Measurements from ENCODE around the gene B3GLCT.
A peak's percentile ranks its signal among the peaks of the same experiment; 100 is the strongest.
"Not testable (repeated sequence)": the region's sequence is repeated elsewhere in the genome, so short reads cannot be mapped to it uniquely, and the experiment has no call there.

B3GLCT gene

GRCh38 chr13:31184451-31184850 is 15.3 kb upstream of the B3GLCT start:
- DNase-seq (ENCODE audit: low spot score), result no peak

- no peak for DNase-seq (ENCODE audit: low spot score)
Measured at GRCh38 chr13:31184981-31185645, 14.7 kb upstream of the B3GLCT start.

GRCh38 chr13:31191748-31192147 is 8.0 kb upstream of the B3GLCT start:
- no peak for DNase-seq (ENCODE audit: low spot score)

GRCh38 chr13:31192306-31192705 is 7.5 kb upstream of the B3GLCT start:
- DNase-seq (ENCODE audit: low spot score), result no peak

- no peak for DNase-seq (ENCODE audit: low spot score)
Measured at GRCh38 chr13:31195616-31196015, 4.2 kb upstream of the B3GLCT start.

GRCh38 chr13:31196992-31197391 is 2.8 kb upstream of the B3GLCT start:
- DNase-seq (ENCODE audit: low spot score), result no peak

GRCh38 chr13:31198519-31198918 is 1.3 kb upstream of the B3GLCT start:
- no peak for DNase-seq (ENCODE audit: low spot score)

- no peak for DNase-seq (ENCODE audit: low spot score)
Measured at GRCh38 chr13:31199527-31199848, 287 bp upstream of the B3GLCT start.

- DNase-seq (ENCODE audit: low spot score), result peak; percentile 64
Measured at GRCh38 chr13:31200637-31200971, 829 bp downstream of the B3GLCT start.

GRCh38 chr13:31201341-31202031 is 1.7 kb downstream of the B3GLCT start:
- no peak for DNase-seq (ENCODE audit: low spot score)

- no peak for DNase-seq (ENCODE audit: low spot score)
Measured at GRCh38 chr13:31204592-31204991, 4.8 kb downstream of the B3GLCT start.

- DNase-seq (ENCODE audit: low spot score), result no peak
Measured at GRCh38 chr13:31207661-31208552, 8.1 kb downstream of the B3GLCT start.

GRCh38 chr13:31208559-31209122 is 8.9 kb downstream of the B3GLCT start:
- no peak for DNase-seq (ENCODE audit: low spot score)

GRCh38 chr13:31209172-31209840 is 9.5 kb downstream of the B3GLCT start:
- DNase-seq (ENCODE audit: low spot score), result no peak

GRCh38 chr13:31209841-31210210 is 10.1 kb downstream of the B3GLCT start:
- no peak for DNase-seq (ENCODE audit: low spot score)

- no peak for DNase-seq (ENCODE audit: low spot score)
Measured at GRCh38 chr13:31213651-31214289, 14.0 kb downstream of the B3GLCT start.

GRCh38 chr13:31214435-31214834 is 14.7 kb downstream of the B3GLCT start:
- DNase-seq (ENCODE audit: low spot score), result no peak

GRCh38 chr13:31216916-31217315 is 17.1 kb downstream of the B3GLCT start:
- DNase-seq (ENCODE audit: low spot score), result not testable (repeated sequence)

- no peak for DNase-seq (ENCODE audit: low spot score)
Measured at GRCh38 chr13:31219909-31220598, 20.3 kb downstream of the B3GLCT start.

GRCh38 chr13:31221057-31221456 is 21.3 kb downstream of the B3GLCT start:
- DNase-seq (ENCODE audit: low spot score), result no peak

- DNase-seq (ENCODE audit: low spot score), result no peak
Measured at GRCh38 chr13:31223215-31223614, 23.4 kb downstream of the B3GLCT start.
